NCI-H446 treated with DMSO at 0.1 percent for 48 hours (cell line): ENCODE data around the gene AGK.

Experiments used
- DNase-seq: peaks from one replicate; lab custom pipeline; 2025; lab: John Stamatoyannopoulos, UW

Gene AGK, protein sequence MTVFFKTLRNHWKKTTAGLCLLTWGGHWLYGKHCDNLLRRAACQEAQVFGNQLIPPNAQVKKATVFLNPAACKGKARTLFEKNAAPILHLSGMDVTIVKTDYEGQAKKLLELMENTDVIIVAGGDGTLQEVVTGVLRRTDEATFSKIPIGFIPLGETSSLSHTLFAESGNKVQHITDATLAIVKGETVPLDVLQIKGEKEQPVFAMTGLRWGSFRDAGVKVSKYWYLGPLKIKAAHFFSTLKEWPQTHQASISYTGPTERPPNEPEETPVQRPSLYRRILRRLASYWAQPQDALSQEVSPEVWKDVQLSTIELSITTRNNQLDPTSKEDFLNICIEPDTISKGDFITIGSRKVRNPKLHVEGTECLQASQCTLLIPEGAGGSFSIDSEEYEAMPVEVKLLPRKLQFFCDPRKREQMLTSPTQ

DNA sequence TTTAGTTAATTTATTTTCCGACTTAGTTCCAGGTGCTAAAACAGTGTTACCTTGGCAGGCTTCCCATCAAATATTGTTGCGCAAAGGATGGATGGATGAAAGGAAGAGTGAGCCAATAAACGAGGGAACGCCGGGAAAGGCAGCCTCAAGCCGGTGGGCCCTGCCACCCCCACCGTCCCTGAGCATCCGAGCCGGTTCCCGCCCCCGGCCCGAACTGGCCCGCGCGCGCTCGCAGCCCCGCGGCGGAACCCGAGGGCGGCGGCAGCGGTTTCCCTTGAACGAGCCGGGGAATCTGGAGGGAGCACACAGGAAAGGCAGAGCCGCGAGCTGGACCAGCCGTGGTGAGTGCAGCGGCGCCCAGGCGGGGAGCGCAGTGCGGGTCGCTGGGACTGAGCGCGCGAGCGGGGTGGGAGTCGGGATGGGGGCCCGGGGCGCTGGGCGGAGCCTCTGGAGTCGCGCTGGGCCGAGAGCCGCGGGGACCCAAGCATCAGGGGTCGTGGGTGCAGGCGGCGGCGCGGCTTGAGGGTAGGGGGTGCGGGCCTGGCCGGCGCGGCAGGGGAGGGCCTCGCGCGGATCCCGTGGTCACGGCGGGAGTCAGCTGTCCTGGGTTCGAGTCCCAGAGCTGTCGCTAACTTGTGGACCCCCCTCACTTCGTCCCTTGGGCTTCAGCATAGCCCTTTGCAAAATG, at the start of gene AGK:
AGK (plus strand) TSS at position 317 of the 688 bp plus-strand sequence. CDS start 4,057 bp downstream, outside the sequence.
- peak; percentile 63 for DNase-seq

DNA sequence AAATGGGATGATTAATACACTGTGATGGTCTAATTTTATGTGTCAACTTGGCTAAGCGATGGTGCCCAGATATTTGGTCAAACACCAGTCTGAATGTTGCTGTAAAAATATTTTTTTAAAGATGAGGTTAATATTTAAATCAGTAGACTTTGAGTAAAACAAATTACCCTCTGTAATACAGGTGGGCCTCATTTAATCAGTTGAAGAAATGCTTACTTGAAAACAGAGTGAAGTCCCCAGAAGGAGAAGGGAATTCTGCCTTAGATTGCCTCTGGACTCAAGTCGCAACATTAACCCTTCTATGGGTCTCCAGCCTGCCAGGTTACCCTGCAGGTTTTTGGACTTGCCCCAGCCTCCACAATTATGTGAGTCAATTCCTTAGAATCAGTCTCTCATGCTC, 49.8 kb upstream of the AGK start:
- DNase-seq, result no peak

DNA sequence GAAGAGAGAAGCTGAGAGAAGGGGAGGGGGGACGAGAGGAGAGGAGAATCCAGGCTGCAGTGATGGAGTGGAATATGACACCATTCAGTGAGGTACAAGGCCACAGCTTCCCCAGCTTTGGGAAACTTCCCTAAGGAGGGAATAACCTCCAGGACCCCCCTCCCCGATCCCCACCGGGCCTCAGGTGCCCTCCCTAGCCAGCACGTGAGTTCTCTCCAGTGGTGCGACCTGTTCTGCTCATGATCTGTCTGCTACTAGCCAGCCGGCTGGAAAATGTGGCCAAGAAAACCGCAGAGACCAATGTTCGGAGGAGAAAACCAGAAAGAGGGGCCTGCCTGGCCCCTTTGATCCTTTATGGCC, 39.9 kb upstream of the AGK start:
- no peak for DNase-seq

DNA sequence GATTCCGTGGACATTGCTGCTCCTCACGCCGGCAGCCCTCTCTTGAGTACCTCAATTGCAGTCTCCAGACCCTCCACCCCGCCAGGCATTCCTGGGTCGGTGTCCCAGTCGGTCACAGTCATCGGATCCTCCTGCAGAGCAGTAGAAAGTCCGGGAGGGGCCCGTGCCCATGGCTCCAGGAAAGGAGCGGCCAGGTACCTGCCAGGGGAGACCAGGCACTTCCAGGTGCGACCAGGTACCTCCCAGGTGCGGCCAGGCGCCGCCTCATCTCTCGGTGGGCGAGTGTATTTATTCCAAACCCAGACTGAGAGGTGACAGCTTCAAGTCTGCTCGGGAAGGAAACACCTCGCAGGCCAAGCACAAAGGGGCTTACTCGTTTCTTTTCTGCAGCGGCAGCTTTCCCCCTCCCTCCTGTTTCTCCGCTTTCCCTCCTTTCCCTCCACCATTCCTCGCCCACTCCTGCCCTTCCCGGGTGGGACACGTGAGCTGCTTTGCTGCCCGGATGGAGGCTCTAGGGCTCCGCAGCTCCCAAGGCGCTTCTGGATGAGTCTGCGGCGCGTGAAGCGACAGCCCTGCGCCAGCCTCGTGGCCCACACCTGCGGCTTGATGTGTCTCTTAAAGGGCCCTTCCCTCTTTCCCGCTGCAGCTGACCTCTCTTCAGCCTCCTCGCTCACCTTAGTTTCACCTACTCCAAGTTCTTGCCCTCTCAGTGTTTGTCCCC, 39.4 kb upstream of the AGK start:
- no peak for DNase-seq

DNA sequence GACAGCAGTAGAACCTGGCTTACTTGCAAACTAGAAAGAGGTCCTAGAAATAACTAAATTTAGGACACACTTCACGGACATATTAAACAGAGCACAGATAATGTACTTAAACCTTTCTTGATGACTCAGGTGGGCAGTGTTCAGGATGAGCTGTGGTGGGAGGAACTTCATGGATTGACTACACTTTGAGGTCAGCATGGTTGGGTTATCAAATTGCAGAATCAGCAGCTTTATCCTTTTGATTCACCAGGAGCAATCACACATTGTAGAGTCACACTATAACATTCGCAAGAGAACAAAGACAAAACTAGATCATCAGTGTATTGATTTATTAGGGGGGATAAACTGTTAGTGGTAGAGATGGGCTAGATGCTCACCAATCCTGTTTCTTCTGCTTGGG, 38.6 kb upstream of the AGK start:
- no peak for DNase-seq

DNA sequence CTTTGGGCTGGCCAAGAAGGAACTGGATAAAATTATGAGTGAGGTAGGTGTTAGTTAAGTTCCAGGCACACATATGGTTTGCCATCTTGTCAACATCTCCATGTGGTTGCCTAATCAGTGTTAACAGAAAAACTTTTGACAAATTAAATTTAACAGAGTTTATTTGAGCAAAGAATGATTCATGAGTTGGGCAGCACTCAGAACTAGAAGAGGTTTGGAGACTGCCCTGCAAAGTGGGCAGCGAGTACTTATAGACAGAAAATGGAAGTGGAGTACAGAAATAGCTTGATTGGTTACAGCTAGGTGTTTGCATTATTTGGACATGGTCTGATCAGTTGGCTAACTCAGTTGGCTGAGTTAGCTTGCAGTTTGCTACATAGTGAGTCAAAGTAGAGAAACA, 37.5 kb upstream of the AGK start:
- no peak for DNase-seq

DNA sequence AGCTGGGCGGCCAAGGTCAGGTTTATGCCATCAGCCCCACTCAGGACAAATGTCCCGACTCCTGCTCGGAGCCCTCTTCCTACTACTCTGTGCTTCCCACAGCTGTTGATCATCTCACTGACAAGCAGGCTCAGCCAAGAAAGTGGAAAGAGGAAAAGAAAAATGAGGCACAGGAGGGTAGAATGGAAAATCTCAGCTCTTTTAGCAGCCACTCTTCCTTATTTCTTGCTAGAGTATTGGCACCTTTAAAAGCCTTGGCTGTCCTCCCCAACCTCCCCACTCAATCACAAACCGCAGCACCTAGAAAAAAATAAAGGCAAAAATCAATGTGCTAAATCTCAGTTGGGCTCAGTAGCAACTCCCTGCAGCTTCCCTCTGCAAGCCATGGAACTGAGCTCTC, 35.3 kb upstream of the AGK start:
- no peak for DNase-seq

DNA sequence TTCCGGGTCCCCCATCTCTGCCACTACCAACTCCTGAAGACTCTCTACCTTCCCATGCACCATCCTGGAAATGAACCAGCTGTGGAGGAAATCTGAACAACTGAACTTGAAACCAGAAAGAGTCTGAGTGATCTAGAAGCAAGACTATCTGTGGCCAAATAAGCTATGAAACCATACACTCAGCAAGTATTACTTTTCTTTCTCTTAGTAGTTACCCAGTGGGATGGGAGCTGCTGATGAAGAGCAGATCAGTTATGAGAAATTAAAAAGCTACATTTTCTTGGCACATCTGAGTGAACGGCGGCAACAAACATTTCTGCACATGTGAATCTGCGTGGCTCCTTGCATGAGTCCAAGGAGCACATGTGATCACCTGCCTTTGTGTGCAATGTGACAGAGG, 31.6 kb upstream of the AGK start:
- no peak for DNase-seq

DNA sequence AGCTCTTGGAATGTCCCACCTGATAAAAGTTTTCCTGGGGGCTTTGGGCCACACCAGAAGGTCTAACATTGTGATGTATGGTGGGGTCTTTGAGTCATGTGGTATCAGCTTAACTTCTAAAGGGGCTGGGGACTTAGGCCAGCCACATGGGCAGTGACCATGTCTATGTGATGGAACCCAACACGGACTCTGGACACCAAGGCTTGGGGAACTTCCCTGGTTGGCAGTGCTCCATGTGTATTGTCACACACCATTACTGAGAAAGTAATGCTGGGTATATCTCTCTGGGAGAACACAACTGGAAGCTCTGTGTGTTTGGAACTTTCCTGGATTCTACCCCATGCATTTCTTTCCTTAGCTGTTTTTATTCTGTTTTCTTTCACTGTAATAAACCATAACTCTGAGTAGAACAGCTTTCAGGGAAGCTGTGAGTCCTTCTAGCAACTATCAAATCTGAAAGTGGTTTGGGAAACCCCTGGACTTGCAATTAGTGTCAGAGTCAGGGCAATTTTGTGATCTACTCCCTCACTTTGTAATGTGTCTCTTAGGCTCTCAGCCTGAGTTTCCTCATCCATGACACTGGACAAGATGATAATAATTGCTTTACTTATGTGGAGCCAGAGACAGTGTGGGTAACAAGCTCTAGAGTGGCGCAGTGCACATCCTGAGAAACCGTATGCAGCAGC, 28.4 kb upstream of the AGK start:
- DNase-seq, result no peak

DNA sequence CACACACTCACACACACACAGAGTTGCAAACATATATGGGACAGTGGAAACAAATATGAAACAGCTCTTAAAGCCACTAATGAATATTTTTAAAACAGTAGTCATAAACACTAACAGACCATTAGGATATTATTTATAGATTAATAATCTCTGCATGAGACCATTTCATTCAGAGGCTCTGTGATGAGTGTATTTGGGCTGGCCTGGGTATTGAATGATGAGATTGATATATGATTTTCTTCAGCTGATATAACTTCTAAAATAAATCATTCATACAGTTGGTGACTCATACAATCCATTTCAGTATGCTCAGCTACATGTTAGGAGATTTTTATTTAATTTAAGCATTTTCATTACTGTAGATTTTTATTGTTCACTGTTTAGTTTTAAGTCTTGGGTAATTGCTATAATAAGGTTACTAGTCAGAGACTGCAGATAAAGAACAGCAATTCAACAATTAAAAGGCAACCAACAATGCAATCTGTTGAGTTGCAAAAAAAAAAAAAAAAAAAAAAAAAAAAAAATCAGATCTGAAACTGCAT, 25.2 kb upstream of the AGK start:
- DNase-seq, result no peak

DNA sequence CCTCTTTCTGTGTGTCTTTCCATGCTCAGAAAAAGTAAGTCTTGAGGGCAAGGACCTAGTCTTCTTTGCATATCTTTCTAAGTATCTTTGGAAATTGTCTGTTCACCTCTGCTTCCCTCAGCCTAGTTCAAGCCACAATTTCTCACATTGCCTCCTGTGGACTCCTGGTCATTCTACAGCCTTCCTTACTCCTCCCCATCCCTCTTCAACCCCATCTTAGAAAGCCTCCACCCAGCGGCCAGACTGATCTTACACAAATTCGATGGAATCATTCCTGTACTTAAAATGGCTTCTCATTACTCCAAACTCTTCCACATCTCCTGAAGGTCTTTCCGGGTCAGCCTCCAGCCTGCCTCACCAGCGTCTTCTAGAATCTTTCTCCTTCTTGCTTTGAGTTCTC, 24.1 kb upstream of the AGK start:
- DNase-seq, result no peak

DNA sequence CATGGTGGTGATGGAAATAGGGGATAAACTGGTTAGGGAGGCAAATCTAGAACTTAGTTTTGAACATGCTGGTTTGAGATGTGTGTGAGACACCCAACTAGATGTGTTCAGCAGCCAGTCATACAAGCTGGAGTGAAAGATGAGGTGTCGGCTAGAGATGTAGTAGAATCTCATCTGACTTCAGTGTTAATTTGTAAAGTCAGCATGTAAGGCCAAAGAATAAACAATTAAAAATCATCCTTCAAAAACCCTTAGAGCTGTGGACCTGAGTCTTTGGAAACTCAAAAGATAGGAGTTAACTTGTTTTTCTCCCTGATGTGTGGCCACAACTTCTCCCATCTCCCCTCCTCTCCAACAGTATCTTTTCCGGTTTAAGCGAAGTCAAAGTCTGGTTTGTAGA, 22.8 kb upstream of the AGK start:
- DNase-seq, result no peak

DNA sequence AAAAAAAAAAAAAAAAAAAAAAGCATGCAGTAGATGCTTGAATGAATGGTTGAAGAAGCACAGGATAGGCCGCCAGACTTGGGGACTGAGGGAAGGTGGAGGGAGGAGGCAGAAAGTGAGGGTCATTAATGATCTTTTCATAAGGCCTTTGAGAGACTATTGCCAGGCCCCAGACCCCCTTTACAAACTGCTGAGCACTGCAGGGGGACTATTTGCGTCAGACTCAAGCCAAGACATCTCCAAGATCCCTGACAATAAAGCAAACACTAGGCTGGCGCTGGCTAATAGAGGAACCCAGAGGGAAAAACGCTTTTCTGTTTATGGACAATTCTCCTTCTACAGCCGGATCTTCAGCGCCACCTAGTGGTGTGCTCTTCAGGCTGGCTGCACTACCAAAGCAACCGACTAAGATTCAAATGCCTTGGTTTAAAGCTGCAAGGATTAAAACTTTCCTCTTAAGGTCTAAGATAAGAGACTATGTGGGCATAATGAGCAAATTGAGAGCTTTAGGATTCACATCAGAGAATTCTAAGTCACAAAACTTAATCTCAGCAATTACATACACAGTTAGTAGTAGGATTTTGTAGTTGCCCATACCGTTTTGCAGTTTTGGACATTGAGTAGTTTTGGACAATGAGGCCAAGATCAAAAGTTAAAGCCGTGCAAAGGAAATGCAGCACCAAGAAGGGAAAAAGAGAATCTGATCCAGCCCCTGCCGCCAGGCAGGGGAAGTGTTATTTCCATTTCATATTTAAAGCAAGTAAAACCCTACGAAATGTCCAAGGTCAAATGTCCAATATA, 17.9 kb upstream of the AGK start:
- DNase-seq, result peak; percentile 63

DNA sequence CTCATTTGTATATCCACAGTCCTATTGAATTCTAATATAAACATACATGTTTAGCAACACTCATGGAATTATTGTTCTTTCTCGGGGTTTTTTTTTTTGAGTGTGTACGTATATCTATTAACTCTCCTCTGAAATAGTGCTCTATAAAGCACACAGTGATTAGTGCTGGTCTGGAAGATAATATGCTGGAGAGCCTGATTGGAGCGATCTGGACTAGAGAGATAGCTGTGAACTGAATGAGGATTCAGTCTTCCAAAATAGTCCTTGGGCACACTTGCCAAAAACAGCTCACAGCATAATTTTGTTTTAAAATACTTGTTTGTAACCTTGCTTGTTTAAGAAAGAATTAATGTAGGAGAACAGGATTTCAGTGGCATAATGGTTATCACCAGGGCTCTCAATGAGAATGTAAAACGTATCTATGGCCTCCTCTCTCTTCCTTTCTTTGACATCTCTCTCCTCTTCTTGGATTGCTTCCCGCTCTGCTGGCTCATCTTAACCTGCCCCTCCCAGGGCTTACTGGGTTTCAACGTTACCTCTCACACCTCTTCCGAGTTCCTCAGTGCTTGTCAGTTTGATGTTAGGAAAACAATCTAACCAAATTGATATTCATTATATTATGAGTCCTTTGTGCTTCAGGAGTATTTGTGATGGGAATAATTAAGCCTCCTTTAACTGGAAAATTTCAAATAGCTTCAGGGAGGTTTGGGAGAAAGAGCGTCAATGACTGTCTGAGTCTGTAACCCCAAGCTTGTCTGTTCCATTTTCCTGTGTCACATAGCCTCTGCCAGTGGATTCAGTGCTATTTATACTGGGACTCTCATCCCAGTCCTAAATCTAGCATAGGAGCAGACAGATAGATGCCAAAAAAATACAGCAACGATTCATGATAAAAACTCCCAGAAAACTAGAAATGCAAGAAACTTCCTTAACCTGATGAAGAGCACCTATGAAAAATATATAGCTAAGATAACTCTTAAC, 16.2 kb upstream of the AGK start:
- no peak for DNase-seq

DNA sequence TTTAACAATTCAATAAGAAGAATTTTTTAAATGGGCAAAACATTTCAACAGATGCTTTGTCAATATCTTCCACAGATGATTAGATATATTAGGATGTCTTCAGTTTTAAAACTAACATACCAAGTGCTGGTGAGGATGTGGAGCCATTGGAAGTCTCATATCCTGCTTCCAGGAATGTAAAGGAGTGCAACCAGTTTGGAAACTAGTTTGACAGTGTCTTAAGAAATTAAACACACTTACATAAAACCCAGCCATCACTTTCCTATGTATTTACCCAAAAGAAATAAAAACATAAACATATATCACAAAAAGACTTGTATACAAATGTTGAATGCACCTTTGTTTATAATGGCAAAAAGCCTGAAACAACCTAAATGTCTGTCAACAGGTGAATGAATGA, 13.3 kb upstream of the AGK start:
- DNase-seq, result no peak

DNA sequence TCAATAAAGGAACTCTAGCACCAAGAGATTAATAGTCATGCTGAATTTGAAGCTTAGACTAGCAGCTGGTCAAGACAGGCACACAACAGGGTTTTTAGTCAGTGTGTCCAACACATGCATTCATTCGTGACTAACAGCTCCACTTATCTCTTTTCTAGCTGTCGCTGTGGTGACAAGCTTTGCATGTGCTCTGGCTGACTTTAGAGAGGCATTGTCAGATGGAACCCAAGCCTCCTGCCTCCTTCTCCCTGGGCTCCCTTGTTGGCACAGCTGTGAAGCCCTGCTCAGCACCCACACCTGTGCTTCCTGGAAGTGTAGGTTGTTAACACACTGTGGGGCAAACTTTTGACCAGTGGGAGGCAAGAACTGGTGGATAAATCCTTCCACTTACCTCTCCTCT, 9.8 kb upstream of the AGK start:
- DNase-seq, result no peak

DNA sequence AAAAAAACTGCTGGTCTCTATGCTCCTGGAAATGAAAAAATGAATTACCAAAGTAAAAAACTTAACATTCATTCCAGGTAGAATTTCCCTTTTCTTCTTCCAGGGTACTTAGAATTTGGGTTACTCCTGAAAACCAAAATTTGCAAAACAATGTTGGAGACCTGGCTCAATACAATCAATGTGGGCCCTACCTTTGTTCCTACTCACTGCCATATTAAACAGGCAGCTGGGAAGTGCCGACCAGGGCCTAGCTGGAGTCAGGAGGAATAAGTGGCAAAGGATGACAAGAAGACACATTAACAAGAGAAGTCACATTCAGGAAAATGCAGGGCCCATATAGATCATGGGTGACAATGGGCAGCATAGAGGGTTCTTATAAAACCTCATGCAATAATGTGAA, 6.4 kb upstream of the AGK start:
- DNase-seq, result no peak

DNA sequence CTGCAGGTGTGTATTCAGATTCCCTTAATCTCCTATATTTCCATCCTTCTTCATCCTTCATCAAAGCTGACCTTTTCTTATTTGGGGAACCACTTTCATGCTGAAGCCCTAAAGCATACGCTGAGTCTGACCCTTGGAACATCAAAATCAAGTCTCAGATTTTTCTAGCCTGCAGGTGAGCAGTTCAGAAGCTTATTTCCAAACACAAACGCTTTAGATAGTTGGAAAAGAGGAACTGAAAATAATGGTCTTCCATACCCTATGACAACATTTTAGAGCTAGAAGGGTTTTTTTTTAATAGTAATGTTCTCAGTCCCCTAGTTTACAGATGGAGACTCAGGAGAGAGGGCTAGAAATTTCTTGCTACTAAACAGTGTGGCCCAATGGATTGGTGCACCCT, 1.6 kb upstream of the AGK start:
- DNase-seq, result no peak

DNA sequence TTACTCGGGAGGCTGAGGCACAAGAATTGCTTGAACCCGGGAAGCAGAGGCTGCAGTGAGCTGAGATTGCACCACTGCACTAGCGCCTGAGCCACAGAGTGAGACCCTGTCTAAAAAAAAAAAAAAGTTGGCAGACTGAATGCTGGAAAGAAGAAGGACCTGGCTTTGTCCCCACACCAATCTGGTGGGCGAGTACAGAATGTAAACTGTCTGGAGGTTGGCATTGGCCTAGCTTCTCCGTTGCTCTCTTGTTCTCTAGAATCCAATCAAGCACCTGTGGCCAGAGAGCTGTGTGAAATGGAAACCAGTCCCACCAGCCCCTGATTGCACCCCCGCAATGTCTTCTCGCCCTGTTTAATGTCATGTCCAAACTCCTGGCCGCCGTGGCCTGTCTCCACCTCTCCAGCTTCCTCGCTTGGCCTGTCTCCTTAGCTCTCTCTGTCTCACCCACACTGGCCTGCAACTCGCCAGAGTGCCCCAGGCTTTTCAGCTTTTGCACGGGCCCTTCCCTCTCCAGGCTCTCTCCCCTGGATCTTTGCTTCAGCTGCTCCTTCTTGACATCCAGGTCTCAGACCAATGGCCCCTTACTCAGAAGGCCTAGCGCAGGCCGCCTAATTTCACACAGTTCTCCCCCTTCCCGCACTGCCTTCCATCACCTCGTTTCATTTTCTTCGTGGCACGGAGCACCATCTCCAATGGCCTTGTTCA, 670 bp upstream of the AGK start:
- no peak for DNase-seq

DNA sequence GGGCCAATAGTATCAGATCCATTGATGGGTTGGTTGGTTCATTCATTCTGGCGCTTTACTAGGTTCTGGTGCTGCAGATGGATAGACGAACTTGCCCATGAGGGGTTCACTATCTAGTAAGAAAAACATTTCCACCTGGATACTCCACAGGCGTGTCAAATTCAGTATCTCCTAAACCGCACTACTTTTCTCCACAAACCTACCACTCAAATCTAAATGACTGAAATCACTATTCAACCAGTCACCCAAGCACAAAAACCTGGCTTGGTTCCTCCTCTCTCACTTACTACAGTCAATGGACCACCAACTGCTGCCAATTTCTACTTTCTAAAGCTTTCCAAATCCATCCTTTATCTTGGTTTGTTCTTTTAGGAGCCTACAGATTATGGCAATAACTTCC, 572 bp downstream of the AGK start:
- DNase-seq, result no peak
